Endothelial cell of umbilical vein (primary cell): ENCODE results near the gene MALSU1. TPM values are rescaled to one million over a fixed set of nuclear protein-coding genes. Genes with fewer than 3 reads are reported as not detected.

Source experiments
- BruUV-seq: library from RNA; stranded (reverse); fragments of 400-500 nt; replicated peaks from 2 replicates; lab custom pipeline; 2021; lab: Mats Ljungman, UMichigan
- CTCF ChIA-PET: fragments of 300-600, 350-600 bp; sonication (Branson Sonifier 250); formaldehyde crosslinking; loops from one replicate; lab custom pipeline; 2021; ENCODE audit warnings: antibody characterized with exemption, inconsistent platforms; lab: Charles Lee
- POLR2A ChIA-PET: fragments of 300-600, 350-600 bp; sonication (Branson Sonifier 250); formaldehyde crosslinking; loops from one replicate; lab custom pipeline; 2021; ENCODE audit warnings: antibody characterized with exemption, inconsistent platforms; lab: Charles Lee
- DNase-seq: peaks from one replicate; pipeline ENCODE4 v3.0.0-alpha.2; 2011; ENCODE audit warnings: low read depth, low spot score
- FAIRE-seq: peaks from 2 replicates; lab custom pipeline; 2011; peaks lifted over from hg19 to GRCh38; lab: Jason Lieb, UNC
- H2AFZ ChIP-seq: 2 replicates; pipeline ENCODE4 v1.6.0; 2012; ENCODE audit warnings: low read depth, low read length, control low read depth, inconsistent platforms
- H3K27ac ChIP-seq: 2 replicates; pipeline ENCODE4 v1.5.1; 2011; ENCODE audit warnings: low read depth, mild to moderate bottlenecking, control low read depth, low read length, moderate library complexity; ENCODE audit not compliant: insufficient read depth
- H3K27me3 ChIP-seq, 2 experiments: 2 replicates each; pipeline versions ENCODE4 v1.6.0 to v1.6.1; 2011; ENCODE audit warnings: low read length in 2 of 2, mixed read lengths in 1 of 2; ENCODE audit not compliant: control insufficient read depth in 2 of 2, insufficient read depth in 2 of 2
- H3K36me3 ChIP-seq, 2 experiments: 2 replicates in 1 of 2; 3 replicates in 1 of 2; pipeline ENCODE4 v1.5.1; 2011; ENCODE audit warnings: low read length in 2 of 2, mild to moderate bottlenecking in 1 of 2, moderate library complexity in 1 of 2; ENCODE audit not compliant: control insufficient read depth in 2 of 2, insufficient read depth in 2 of 2; ENCODE audit errors: extremely low read depth in 1 of 2
- H3K4me1 ChIP-seq: 3 replicates; pipeline ENCODE4 v1.5.1; 2011; ENCODE audit warnings: mild to moderate bottlenecking, low read length; ENCODE audit not compliant: control insufficient read depth, insufficient read depth; ENCODE audit errors: extremely low read depth
- H3K4me2 ChIP-seq: 2 replicates; pipeline ENCODE4 v1.6.1; 2011; ENCODE audit warnings: low read length, control low read depth, mixed read lengths; ENCODE audit not compliant: insufficient read depth
- H3K4me3 ChIP-seq, 3 experiments: fragments of 200-600 bp in 1 of 3; sonication (generic), shearing (Covaris generic) in 1 of 3; replicated peaks in 1 of 3; 2 replicates each; pipeline ENCODE4 v1.5.1; 2011 to 2016; ENCODE audit warnings: control low read depth in 3 of 3, low read length in 3 of 3, mild to moderate bottlenecking in 2 of 3, inconsistent platforms in 1 of 3, low read depth in 1 of 3, moderate library complexity in 1 of 3; ENCODE audit not compliant: insufficient read depth in 1 of 3
- H3K79me2 ChIP-seq: 2 replicates; pipeline ENCODE4 v1.6.0; 2012; ENCODE audit warnings: low read length, inconsistent platforms; ENCODE audit not compliant: control insufficient read depth, insufficient read depth
- H3K9ac ChIP-seq: replicated peaks from 2 replicates; pipeline ENCODE3; 2011; ENCODE audit warnings: low read length, control low read depth; ENCODE audit not compliant: insufficient read depth; ENCODE audit errors: extremely low read depth
- H3K9me1 ChIP-seq: replicated peaks from 3 replicates; pipeline ENCODE4 v1.6.0; 2011; ENCODE audit warnings: mild to moderate bottlenecking, low read length; ENCODE audit not compliant: control insufficient read depth, insufficient read depth; ENCODE audit errors: extremely low read depth
- H3K9me3 ChIP-seq: replicated peaks from 2 replicates; pipeline ENCODE4 v1.5.1; 2012; ENCODE audit warnings: low read length, inconsistent platforms; ENCODE audit not compliant: control insufficient read depth, insufficient read depth
- H4K20me1 ChIP-seq: replicated peaks from 2 replicates; pipeline ENCODE3; 2011; ENCODE audit warnings: mild to moderate bottlenecking, low read length; ENCODE audit not compliant: control insufficient read depth, insufficient read depth; ENCODE audit errors: extremely low read depth
- EZH2 ChIP-seq: IDR thresholded peaks from 2 replicates; pipeline ENCODE4 v1.6.1; 2012; ENCODE audit warnings: borderline replicate concordance, low read depth, mild to moderate bottlenecking, moderate library complexity, low read length, inconsistent platforms; ENCODE audit not compliant: severe bottlenecking
- FOS ChIP-seq: IDR thresholded peaks from 2 replicates; pipeline ENCODE4 v1.6.1; 2011; ENCODE audit warnings: mild to moderate bottlenecking, low read length, moderate library complexity, borderline replicate concordance; ENCODE audit not compliant: insufficient read depth
- GATA2 ChIP-seq: IDR thresholded peaks from 2 replicates; pipeline ENCODE4 v1.7.0; 2011; ENCODE audit warnings: low read depth, mild to moderate bottlenecking, moderate library complexity, mixed read lengths, low read length; ENCODE audit not compliant: insufficient read length, insufficient read depth
- JUN ChIP-seq: IDR thresholded peaks from 2 replicates; pipeline ENCODE4 v1.6.1; 2011; ENCODE audit warnings: borderline replicate concordance, low read depth; ENCODE audit not compliant: insufficient read length, insufficient read depth
- MYC ChIP-seq: IDR thresholded peaks from one replicate; pipeline ENCODE4 v1.6.1; 2011; ENCODE audit warnings: mild to moderate bottlenecking, low read depth, low read length
- POLR2A ChIP-seq: IDR thresholded peaks from 2 replicates; pipeline ENCODE4 v1.6.1; 2012; ENCODE audit warnings: low read depth, mild to moderate bottlenecking, control low read depth, low read length
- POLR2AphosphoS5 ChIP-seq: IDR thresholded peaks from 2 replicates; pipeline ENCODE4 v1.6.1; 2012; ENCODE audit warnings: low read depth, mild to moderate bottlenecking, control low read depth, low read length, moderate library complexity; ENCODE audit not compliant: insufficient read depth
- dilution Hi-C: fragments of 300-500 bp; cut with MboI; formaldehyde crosslinking; loops from one replicate; pipeline ENCODE4 v1.15.0; 2019; ENCODE audit warnings: low sequenced_read_pairs; ENCODE audit not compliant: extremely low pct_ligation_motif_present
- intact Hi-C: fragments of 100-400 bp; cut with micrococcal nuclease; formaldehyde crosslinking; loops from one replicate; pipeline ENCODE4 v1.10.0; 2022
- polyA plus RNA-seq, 4 experiments: library from polyadenylated mRNA; depleted of rRNA in 3 of 4; stranded (reverse) in 3 of 4; unstranded in 1 of 4; fragments of >200 nt; gene quantifications; 2 replicates each; pipeline versions ENCODE4 v1.2.1 to v1.2.3, GENCODE V29; 2011 to 2012; ENCODE audit warnings: missing spikeins in 1 of 4
- total RNA-seq: library from RNA; stranded (reverse); gene quantifications from 2 replicates; pipeline ENCODE4 v1.2.3, GENCODE V29; 2021
- TF ChIP-seq, protein P1 (sequence below), 2 donors: IDR thresholded peaks; 1 replicate in 1 of 2; 2 replicates in 1 of 2; pipeline ENCODE4 v1.5.1; 2011; ENCODE audit warnings: low read length in 2 of 2, mild to moderate bottlenecking in 2 of 2, moderate library complexity in 2 of 2, control low read depth in 1 of 2, inconsistent platforms in 1 of 2, low read depth in 1 of 2; ENCODE audit not compliant: insufficient read depth in 1 of 2; ENCODE audit errors: extremely low read depth in 1 of 2
- TF ChIP-seq, protein P2 (sequence below): IDR thresholded peaks from 2 replicates; pipeline ENCODE4 v1.6.1; 2011; ENCODE audit not compliant: insufficient read depth, insufficient read length

Gene MALSU1
- total and polyA plus RNA-seq, 2 donors (not counting 3 experiments of a cell fraction or from before 2014, with no cell fraction given): 62.6 to 68.0 TPM

DNA sequence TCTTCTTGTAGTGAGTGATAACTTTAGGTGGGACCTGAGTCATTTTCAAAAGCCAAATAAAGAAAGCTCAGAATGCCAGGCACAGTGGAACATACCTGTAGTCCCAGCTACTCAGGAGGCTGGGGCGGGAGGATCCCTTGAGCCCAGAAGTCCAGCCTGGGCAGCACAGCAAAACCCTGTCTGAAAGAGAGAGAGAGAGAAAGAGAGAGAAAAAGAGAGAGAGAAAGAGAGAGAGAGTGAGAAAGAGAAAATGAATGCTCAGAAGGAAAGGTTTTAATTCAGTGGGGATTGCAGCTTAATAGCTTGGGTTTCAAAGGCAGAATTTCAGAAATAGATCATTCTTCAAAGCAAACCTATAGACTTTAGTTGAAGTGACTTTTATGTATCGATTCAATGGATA, 26.9 kb upstream of the MALSU1 start:
- no TSS peak for BruUV-seq
- no peak overlapping the region for H3K27ac ChIP-seq
- H2AFZ ChIP-seq: no peak overlapping the region
- POLR2A ChIA-PET: interaction anchor here (1.0 kb wide), 1 partner anchor 191 kb away, joined by 4 read pairs; no protein-coding TSS in a partner anchor
- no peak overlapping the region for H3K9ac ChIP-seq
- TF ChIP-seq POLR2A: no peak
- TF ChIP-seq, protein P1, sequence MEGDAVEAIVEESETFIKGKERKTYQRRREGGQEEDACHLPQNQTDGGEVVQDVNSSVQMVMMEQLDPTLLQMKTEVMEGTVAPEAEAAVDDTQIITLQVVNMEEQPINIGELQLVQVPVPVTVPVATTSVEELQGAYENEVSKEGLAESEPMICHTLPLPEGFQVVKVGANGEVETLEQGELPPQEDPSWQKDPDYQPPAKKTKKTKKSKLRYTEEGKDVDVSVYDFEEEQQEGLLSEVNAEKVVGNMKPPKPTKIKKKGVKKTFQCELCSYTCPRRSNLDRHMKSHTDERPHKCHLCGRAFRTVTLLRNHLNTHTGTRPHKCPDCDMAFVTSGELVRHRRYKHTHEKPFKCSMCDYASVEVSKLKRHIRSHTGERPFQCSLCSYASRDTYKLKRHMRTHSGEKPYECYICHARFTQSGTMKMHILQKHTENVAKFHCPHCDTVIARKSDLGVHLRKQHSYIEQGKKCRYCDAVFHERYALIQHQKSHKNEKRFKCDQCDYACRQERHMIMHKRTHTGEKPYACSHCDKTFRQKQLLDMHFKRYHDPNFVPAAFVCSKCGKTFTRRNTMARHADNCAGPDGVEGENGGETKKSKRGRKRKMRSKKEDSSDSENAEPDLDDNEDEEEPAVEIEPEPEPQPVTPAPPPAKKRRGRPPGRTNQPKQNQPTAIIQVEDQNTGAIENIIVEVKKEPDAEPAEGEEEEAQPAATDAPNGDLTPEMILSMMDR (IDR thresholded peaks at IDR 0.05; ENCODE audit: extremely low read depth in 1 of 2, insufficient read depth in 1 of 2, low read depth in 1 of 2, low read length in 2 of 2): no peak
- TF ChIP-seq, protein P2, sequence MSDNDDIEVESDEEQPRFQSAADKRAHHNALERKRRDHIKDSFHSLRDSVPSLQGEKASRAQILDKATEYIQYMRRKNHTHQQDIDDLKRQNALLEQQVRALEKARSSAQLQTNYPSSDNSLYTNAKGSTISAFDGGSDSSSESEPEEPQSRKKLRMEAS: no peak
- no peak for TF ChIP-seq FOS
- TF ChIP-seq GATA2: no peak
- no peak for TF ChIP-seq POLR2AphosphoS5
- no peak for TF ChIP-seq MYC
- no peak for TF ChIP-seq JUN
- TF ChIP-seq EZH2: no peak
- DNase-seq: no peak
- H3K27me3 ChIP-seq: no peaks in the 10 kb centered on the region
- no peaks in the 10 kb centered on the region for H4K20me1 ChIP-seq
- no peaks in the 10 kb centered on the region for H3K9me3 ChIP-seq
- FAIRE-seq: no peak
- H3K4me1 ChIP-seq: peaks cover 9% of the 10 kb centered on the region
- H3K9me1 ChIP-seq: no peaks in the 10 kb centered on the region
- no peaks in the 10 kb centered on the region for H3K36me3 ChIP-seq
- H3K4me2 ChIP-seq: no peak overlapping the region
- CTCF ChIA-PET: interaction anchor here (0.5 to 7.5 kb wide), 32 partner anchors 10 to 438 kb away, joined by 3 to 88 read pairs (median 6); partner anchors contain the start of genes IGF2BP3, MALSU1 and STK31
- intact Hi-C loops (loop anchor here (2.0 kb wide), 2 partner anchors 241 to 441 kb away; no protein-coding TSS in a partner anchor), dilution Hi-C loops (no loop called here)
- no peak overlapping the region for H3K4me3 ChIP-seq
- no peaks in the 10 kb centered on the region for H3K79me2 ChIP-seq
